H1 (cell line): Measurements from ENCODE around the gene LGALSL. TPM values are rescaled to one million over a fixed set of nuclear protein-coding genes. Genes with fewer than 3 reads are reported as not detected.

Experiments
- CTCF ChIA-PET: fragments of 300-600 bp; sonication (Branson Sonifier 250); formaldehyde crosslinking; loops from one replicate; lab custom pipeline; 2021; ENCODE audit not compliant: partially characterized antibody; lab: Charles Lee
- POLR2A ChIA-PET: fragments of 300-600 bp; sonication (Branson Sonifier 250); formaldehyde crosslinking; loops from one replicate; lab custom pipeline; 2021; ENCODE audit warnings: inconsistent platforms; ENCODE audit not compliant: partially characterized antibody; lab: Charles Lee
- DNase-seq, 2 experiments: peaks; one replicate each; pipeline versions ENCODE4 v3.0.0 to v3.0.0-alpha.2; 2010 to 2022; ENCODE audit warnings: low spot score in 2 of 2, low read depth in 1 of 2, mixed read lengths in 1 of 2
- FAIRE-seq: peaks from 2 replicates; lab custom pipeline; 2011; peaks lifted over from hg19 to GRCh38; lab: Jason Lieb, UNC
- H2AFZ ChIP-seq: 2 replicates; pipeline ENCODE4 v1.8.1; 2012; ENCODE audit warnings: low read length, inconsistent platforms
- H2AK5ac ChIP-seq: 2 replicates; pipeline ENCODE4 v1.6.1; 2013; ENCODE audit warnings: low read depth, low read length
- H2BK120ac ChIP-seq: replicated peaks from 2 replicates; pipeline ENCODE3; 2013; ENCODE audit warnings: low read depth, low read length, inconsistent platforms
- H2BK12ac ChIP-seq: 2 replicates; pipeline ENCODE4 v1.6.1; 2013; ENCODE audit warnings: low read depth, low read length
- H2BK15ac ChIP-seq: 2 replicates; pipeline ENCODE4 v1.6.1; 2013; ENCODE audit warnings: low read length
- H2BK20ac ChIP-seq: 2 replicates; pipeline ENCODE4 v1.6.1; 2013; ENCODE audit warnings: low read length
- H2BK5ac ChIP-seq: 2 replicates; pipeline ENCODE4 v1.6.1; 2013; ENCODE audit warnings: low read depth, low read length
- H3K14ac ChIP-seq: 2 replicates; pipeline ENCODE4 v1.6.1; 2013; ENCODE audit warnings: inconsistent platforms; ENCODE audit not compliant: insufficient read length
- H3K18ac ChIP-seq: 2 replicates; pipeline ENCODE4 v1.6.1; 2013; ENCODE audit warnings: low read length; ENCODE audit errors: extremely low read depth
- H3K23ac ChIP-seq: 2 replicates; pipeline ENCODE4 v1.6.1; 2013; ENCODE audit warnings: inconsistent platforms; ENCODE audit not compliant: insufficient read length
- H3K23me2 ChIP-seq: 2 replicates; pipeline ENCODE4 v1.6.1; 2013; ENCODE audit warnings: low read depth, low read length
- H3K27ac ChIP-seq: 2 replicates; pipeline ENCODE4 v1.6.1; 2011; ENCODE audit warnings: low read depth, low read length, inconsistent platforms
- H3K27me3 ChIP-seq, 4 experiments: replicated peaks in 1 of 4; 1 replicate in 1 of 4; 2 replicates in 3 of 4; pipeline versions ENCODE4 v1.6.1 to v1.8.1; 2011 to 2013; ENCODE audit warnings: low read length in 3 of 4, mild to moderate bottlenecking in 3 of 4, inconsistent platforms in 2 of 4, mixed read lengths in 2 of 4, moderate library complexity in 1 of 4; ENCODE audit not compliant: control insufficient read depth in 3 of 4, insufficient read depth in 3 of 4; ENCODE audit errors: extremely low read depth in 1 of 4
- H3K36me3 ChIP-seq, 4 experiments: 2 replicates each; pipeline versions ENCODE4 v1.6.1 to v1.8.1; 2011 to 2013; ENCODE audit warnings: mild to moderate bottlenecking in 4 of 4, low read length in 3 of 4, moderate library complexity in 2 of 4, control low read depth in 1 of 4, inconsistent platforms in 1 of 4; ENCODE audit not compliant: insufficient read depth in 4 of 4, control insufficient read depth in 2 of 4
- H3K4ac ChIP-seq: replicated peaks from 2 replicates; pipeline ENCODE3; 2013; ENCODE audit warnings: low read length, low read depth, mixed read lengths, inconsistent platforms; ENCODE audit not compliant: insufficient read length
- H3K4me1 ChIP-seq, 4 experiments: replicated peaks in 1 of 4; 1 replicate in 1 of 4; 2 replicates in 3 of 4; pipeline versions ENCODE4 v1.6.1 to v1.8.1; 2011 to 2013; ENCODE audit warnings: low read length in 3 of 4, inconsistent platforms in 2 of 4, mixed read lengths in 1 of 4; ENCODE audit not compliant: insufficient read depth in 4 of 4, control insufficient read depth in 3 of 4
- H3K4me2 ChIP-seq, 2 experiments: 2 replicates each; pipeline versions ENCODE4 v1.6.1 to v1.8.1; 2011 to 2013; ENCODE audit warnings: low read depth in 2 of 2, low read length in 2 of 2, control low read depth in 1 of 2, inconsistent platforms in 1 of 2, mild to moderate bottlenecking in 1 of 2; ENCODE audit not compliant: insufficient read depth in 1 of 2
- H3K4me3 ChIP-seq, 4 experiments: fragments of 200-600, 300-600 bp in 1 of 4; sonication (generic), shearing (Covaris generic), sonication (Bioruptor Twin) in 1 of 4; 2 replicates each; pipeline versions ENCODE4 v1.5.1 to v1.8.1; 2011 to 2016; ENCODE audit warnings: low read length in 4 of 4, low read depth in 3 of 4, control low read depth in 2 of 4, inconsistent platforms in 2 of 4, mild to moderate bottlenecking in 2 of 4, mixed read lengths in 1 of 4, moderate library complexity in 1 of 4; ENCODE audit not compliant: insufficient read depth in 2 of 4; ENCODE audit errors: extremely low read depth in 1 of 4
- H3K56ac ChIP-seq: replicated peaks from 2 replicates; pipeline ENCODE3; 2013; ENCODE audit warnings: low read depth, mild to moderate bottlenecking, mixed read lengths, low read length, inconsistent platforms; ENCODE audit not compliant: insufficient read length
- H3K79me1 ChIP-seq: 2 replicates; pipeline ENCODE4 v1.6.1; 2013; ENCODE audit warnings: low read depth, low read length, control low read depth
- H3K79me2 ChIP-seq, 2 experiments: 2 replicates each; pipeline versions ENCODE4 v1.6.1 to v1.8.1; 2012 to 2013; ENCODE audit warnings: low read length in 2 of 2, mild to moderate bottlenecking in 2 of 2, inconsistent platforms in 1 of 2; ENCODE audit not compliant: insufficient read depth in 2 of 2, control insufficient read depth in 1 of 2
- H3K9ac ChIP-seq, 4 experiments: replicated peaks in 1 of 4; 1 replicate in 1 of 4; 2 replicates in 3 of 4; pipeline versions ENCODE4 v1.6.1 to v1.8.1; 2011 to 2013; ENCODE audit warnings: low read depth in 3 of 4, low read length in 3 of 4, control low read depth in 2 of 4, mild to moderate bottlenecking in 2 of 4, moderate library complexity in 2 of 4, inconsistent platforms in 1 of 4; ENCODE audit errors: extremely low read depth in 1 of 4
- H3K9me3 ChIP-seq, 2 experiments: 2 replicates each; pipeline versions ENCODE4 v1.6.1 to v1.8.1; 2012 to 2013; ENCODE audit warnings: mild to moderate bottlenecking in 2 of 2, moderate library complexity in 2 of 2, control low read depth in 1 of 2, inconsistent platforms in 1 of 2, low read depth in 1 of 2, low read length in 1 of 2, mixed read lengths in 1 of 2; ENCODE audit not compliant: insufficient read depth in 2 of 2
- H4K20me1 ChIP-seq, 2 experiments: replicated peaks in 1 of 2; 2 replicates each; pipeline versions ENCODE3 to v1.8.1; 2011 to 2013; ENCODE audit warnings: inconsistent platforms in 2 of 2, low read length in 2 of 2, mild to moderate bottlenecking in 1 of 2; ENCODE audit not compliant: insufficient read depth in 2 of 2, control insufficient read depth in 1 of 2
- H4K5ac ChIP-seq: 2 replicates; pipeline ENCODE4 v1.6.1; 2013; ENCODE audit warnings: low read length, low read depth, mixed read lengths, inconsistent platforms; ENCODE audit not compliant: insufficient read length
- H4K8ac ChIP-seq: 2 replicates; pipeline ENCODE4 v1.8.0; 2013; ENCODE audit warnings: mild to moderate bottlenecking, moderate library complexity, low read length, inconsistent platforms; ENCODE audit not compliant: insufficient read depth; ENCODE audit errors: extremely low read depth
- H4K91ac ChIP-seq: replicated peaks from 2 replicates; pipeline ENCODE3; 2013; ENCODE audit warnings: low read length, mixed read lengths, inconsistent platforms; ENCODE audit not compliant: insufficient read length
- KDM1A ChIP-seq: fragments of 200-600, 300-600 bp; sonication (generic); IDR thresholded peaks from 2 replicates; pipeline ENCODE4 v1.7.1; 2016; ENCODE audit warnings: mild to moderate bottlenecking, low read length, borderline replicate concordance
- RXRA ChIP-seq: IDR thresholded peaks from 2 replicates; pipeline ENCODE4 v1.6.1; 2011; ENCODE audit warnings: low read depth, mild to moderate bottlenecking, low read length, moderate library complexity; ENCODE audit not compliant: insufficient read depth
- TEAD4 ChIP-seq: IDR thresholded peaks from 2 replicates; pipeline ENCODE4 v1.6.1; 2012; ENCODE audit warnings: low read depth, low read length, inconsistent platforms, mixed read lengths
- WGBS, 2 experiments: shearing (Covaris generic) in 1 of 2; methylation state at CpG; one replicate each; pipeline versions ENCODE4 v1.1.6 to v1.1.7; 2013 to 2015; ENCODE audit warnings: low lambda C conversion rate in 2 of 2, mixed read lengths in 2 of 2, inconsistent platforms in 1 of 2, low coverage in 1 of 2, missing lambda C conversion rate in 1 of 2; ENCODE audit not compliant: insufficient replicate concordance in 2 of 2, insufficient coverage in 1 of 2, insufficient read length in 1 of 2; ENCODE audit errors: extremely low coverage in 1 of 2, missing lambda C conversion rate in 1 of 2; 5-methylcytosine and 5-hydroxymethylcytosine counted together
- polyA plus RNA-seq, 7 experiments: library from polyadenylated mRNA; depleted of rRNA in 3 of 7; stranded (reverse) in 5 of 7; unstranded in 2 of 7; fragments of >200 nt in 5 of 7; fragments of 200-250 nt in 2 of 7; gene quantifications; 1 replicate in 5 of 7; 2 replicates in 1 of 7; 4 replicates in 1 of 7; pipeline versions ENCODE4 v1.2.1 to v1.2.3, GENCODE V29; 2011 to 2013; ENCODE audit warnings: missing spikeins in 2 of 7, mixed read lengths in 2 of 7
- total RNA-seq: library from RNA; stranded (reverse); fragmentation: NEBNext Ultra II Directional; extraction: Animal tissue kit (Norgen Biotek cat#: 25700); gene quantifications from 2 replicates; pipeline ENCODE4 v1.2.1, GENCODE V29; 2021

Gene LGALSL
- total and polyA plus RNA-seq, 2 of the 8 experiments (the other 6 are each of a cell fraction or from before 2014, with no cell fraction given) = 13.6 to 32.3 TPM

- POLR2A ChIA-PET = interaction anchor here (0.6 to 1.2 kb wide), 3 partner anchors 17 to 112 kb away, joined by 3 read pairs; no protein-coding TSS in a partner anchor
These were observed 11.0 kb upstream of the LGALSL start for GRCh38 chr2:64442801-64443429.

More at GRCh38 chr2:64442801-64443429, 11.0 kb upstream of the LGALSL start:
- H2BK5ac ChIP-seq = no peak overlapping the region
- TF ChIP-seq RXRA (no peak), TEAD4 (0 out of 2 replicates have a peak, but pooled peaks have one; percentile 7), KDM1A (peak; percentile 71; the same call in 1 of the 2 replicates)
- TF ChIP-seq, all 59 proteins: peak for 2
- H3K56ac ChIP-seq = no peak overlapping the region
- H3K23ac ChIP-seq = no peak overlapping the region
- no peak overlapping the region for H2AFZ ChIP-seq
- H4K8ac ChIP-seq = no peak overlapping the region
- H3K14ac ChIP-seq = no peak overlapping the region
- H3K27ac ChIP-seq = no peak overlapping the region
- no peak overlapping the region for H3K4ac ChIP-seq
- no peak overlapping the region for H2BK20ac ChIP-seq
- H4K91ac ChIP-seq = no peak overlapping the region
- DNase-seq (no peak), FAIRE-seq (peak; percentile 52)
- no peaks in the 10 kb centered on the region for H3K79me2 ChIP-seq
- no peak overlapping the region for H4K5ac ChIP-seq
- no peaks in the 10 kb centered on the region for H3K27me3 ChIP-seq
- H3K9ac ChIP-seq = no peak overlapping the region
- no peak overlapping the region for H3K18ac ChIP-seq
- H3K4me3 ChIP-seq = no peak overlapping the region
- H3K4me2 ChIP-seq = no peak overlapping the region
- H3K36me3 ChIP-seq = no peaks in the 10 kb centered on the region
- no peaks in the 10 kb centered on the region for H3K9me3 ChIP-seq
- no peak overlapping the region for H2AK5ac ChIP-seq
- H3K23me2 ChIP-seq = no peaks in the 10 kb centered on the region
- 69% methylated on average over 7 of the region's 7 CpGs; no CpG with 5 or more reads in 1 of the 2 experiments for WGBS, 2 experiments
- no peaks in the 10 kb centered on the region for H3K79me1 ChIP-seq
- no peaks in the 10 kb centered on the region for H4K20me1 ChIP-seq
- H2BK15ac ChIP-seq = no peak overlapping the region
- H2BK12ac ChIP-seq = peak overlapping the region; percentile 10; the same call in 1 of the 2 replicates
- H2BK120ac ChIP-seq = no peak overlapping the region
- H3K4me1 ChIP-seq = no peaks in the 10 kb centered on the region; a peak in 1 of 7 replicates
- CTCF ChIA-PET = interaction anchor here (0.8 kb wide), 1 partner anchor 111 kb away, joined by 3 read pairs; no protein-coding TSS in a partner anchor
